Measurements from ENCODE around the gene TREH.

The TREH gene

GRCh38 chr11:118662401-118663271 lies 16.8 kb downstream of the TREH start:
- H3K9ac ChIP-seq (ENCODE audit: low read depth, low read length, poor library complexity, severe bottlenecking) = no peak overlapping the region
- no peaks in the 10 kb centered on the region for H4K20me1 ChIP-seq (ENCODE audit: insufficient read depth, low read length, poor library complexity, severe bottlenecking)
- no peaks in the 10 kb centered on the region for H3F3A ChIP-seq (ENCODE audit: low read depth)
- no peaks in the 10 kb centered on the region for H3K27me3 ChIP-seq (ENCODE audit: insufficient read depth, low read length, poor library complexity, severe bottlenecking)
- no peak overlapping the region for H3K4me3 ChIP-seq (ENCODE audit: low read length, poor library complexity, severe bottlenecking)
- no peak overlapping the region for H3K4me2 ChIP-seq (ENCODE audit: low read depth, low read length, poor library complexity, severe bottlenecking)
- H3K9me3 ChIP-seq (ENCODE audit: insufficient read depth, low read depth, low read length) = no peaks in the 10 kb centered on the region
- H3K4me1 ChIP-seq (ENCODE audit: insufficient read depth, low read length, poor library complexity, severe bottlenecking) = peaks cover 15% of the 10 kb centered on the region
- no peaks in the 10 kb centered on the region for H3K36me3 ChIP-seq (ENCODE audit: insufficient read depth, low read length)
- no peak overlapping the region for H2AFZ ChIP-seq (ENCODE audit: low read length)
- H3K9me2 ChIP-seq (replicated peaks; ENCODE audit: low read depth, low read length) = no peaks in the 10 kb centered on the region
- TF ChIP-seq EZH2phosphoT487 (IDR thresholded peaks at IDR 0.05; ENCODE audit: borderline replicate concordance) (no peak), CTCF (conservative IDR thresholded peaks at IDR 0.05; ENCODE audit: low read length) (no peak)
- no peaks in the 10 kb centered on the region for H3K79me2 ChIP-seq (ENCODE audit: insufficient read depth, low read length)

- H3K4me3 ChIP-seq (ENCODE audit: low read length, poor library complexity, severe bottlenecking) = no peak overlapping the region
- no peak overlapping the region for H3K9ac ChIP-seq (ENCODE audit: low read depth, low read length, poor library complexity, severe bottlenecking)
- no peaks in the 10 kb centered on the region for H3K36me3 ChIP-seq (ENCODE audit: insufficient read depth, low read length)
- no peaks in the 10 kb centered on the region for H4K20me1 ChIP-seq (ENCODE audit: insufficient read depth, low read length, poor library complexity, severe bottlenecking)
- no peaks in the 10 kb centered on the region for H3K27me3 ChIP-seq (ENCODE audit: insufficient read depth, low read length, poor library complexity, severe bottlenecking)
- no peaks in the 10 kb centered on the region for H3K79me2 ChIP-seq (ENCODE audit: insufficient read depth, low read length)
- H3K4me1 ChIP-seq (ENCODE audit: insufficient read depth, low read length, poor library complexity, severe bottlenecking) = peaks cover 15% of the 10 kb centered on the region
- H3K9me3 ChIP-seq (ENCODE audit: insufficient read depth, low read depth, low read length) = no peaks in the 10 kb centered on the region
- H3F3A ChIP-seq (ENCODE audit: low read depth) = no peaks in the 10 kb centered on the region
- H2AFZ ChIP-seq (ENCODE audit: low read length) = no peak overlapping the region
- no peaks in the 10 kb centered on the region for H3K9me2 ChIP-seq (replicated peaks; ENCODE audit: low read depth, low read length)
- no peak for TF ChIP-seq CTCF (conservative IDR thresholded peaks at IDR 0.05; ENCODE audit: low read length)
- no peak overlapping the region for H3K4me2 ChIP-seq (ENCODE audit: low read depth, low read length, poor library complexity, severe bottlenecking)
Observed at GRCh38 chr11:118661425-118662301, 17.8 kb downstream of the TREH start.

- TF ChIP-seq EZH2phosphoT487 (IDR thresholded peaks at IDR 0.05; ENCODE audit: borderline replicate concordance) (no peak), CTCF (conservative IDR thresholded peaks at IDR 0.05; ENCODE audit: low read length) (no peak)
- Histone ChIP-seq H3K4me1 (ENCODE audit: insufficient read depth, low read length, poor library complexity, severe bottlenecking) (peaks cover 15% of the 10 kb centered on the region), H3K36me3 (ENCODE audit: insufficient read depth, low read length) (no peaks in the 10 kb centered on the region), H3K9me2 (replicated peaks; ENCODE audit: low read depth, low read length) (no peaks in the 10 kb centered on the region), H3K4me3 (ENCODE audit: low read length, poor library complexity, severe bottlenecking) (no peak overlapping the region), H3K27me3 (ENCODE audit: insufficient read depth, low read length, poor library complexity, severe bottlenecking) (no peaks in the 10 kb centered on the region), H3K9ac (ENCODE audit: low read depth, low read length, poor library complexity, severe bottlenecking) (no peak overlapping the region), H3F3A (ENCODE audit: low read depth) (no peaks in the 10 kb centered on the region), H3K79me2 (ENCODE audit: insufficient read depth, low read length) (no peaks in the 10 kb centered on the region), H3K4me2 (ENCODE audit: low read depth, low read length, poor library complexity, severe bottlenecking) (no peak overlapping the region), H2AFZ (ENCODE audit: low read length) (no peak overlapping the region), H3K9me3 (ENCODE audit: insufficient read depth, low read depth, low read length) (no peaks in the 10 kb centered on the region), H4K20me1 (ENCODE audit: insufficient read depth, low read length, poor library complexity, severe bottlenecking) (no peaks in the 10 kb centered on the region)
Observed at GRCh38 chr11:118660681-118661424, 18.6 kb downstream of the TREH start.

Measured in Loucy (cell line).